Transverse colon (tissue), 4 donors: ENCODE results near the gene ME1.

ENCODE experiments used
- CTCF ChIP-seq, 5 experiments: fragments of 200-600 bp in 3 of 5; fragments of 450-650 bp in 2 of 5; sonication (generic) in 3 of 5; IDR thresholded peaks; 1 replicate in 2 of 5; 2 replicates in 3 of 5; pipeline ENCODE4 v1.5.1; 2016 to 2017; ENCODE audit warnings: antibody characterized with exemption in 5 of 5, inconsistent platforms in 3 of 5, mild to moderate bottlenecking in 2 of 5, moderate library complexity in 1 of 5
- EP300 ChIP-seq: sonication (generic); formaldehyde crosslinking; IDR thresholded peaks from one replicate; pipeline ENCODE4 v1.6.1; 2017; ENCODE audit warnings: antibody characterized with exemption, low read depth
- POLR2A ChIP-seq: fragments of 450-650 bp; IDR thresholded peaks from one replicate; pipeline ENCODE4 v1.6.1; 2016; ENCODE audit warnings: antibody characterized with exemption, mild to moderate bottlenecking, moderate library complexity
- POLR2AphosphoS5 ChIP-seq, 3 donors: sonication (generic); formaldehyde crosslinking; IDR thresholded peaks; one replicate each; pipeline ENCODE4 v1.6.1; 2016; ENCODE audit warnings: antibody characterized with exemption in 3 of 3

DNA sequence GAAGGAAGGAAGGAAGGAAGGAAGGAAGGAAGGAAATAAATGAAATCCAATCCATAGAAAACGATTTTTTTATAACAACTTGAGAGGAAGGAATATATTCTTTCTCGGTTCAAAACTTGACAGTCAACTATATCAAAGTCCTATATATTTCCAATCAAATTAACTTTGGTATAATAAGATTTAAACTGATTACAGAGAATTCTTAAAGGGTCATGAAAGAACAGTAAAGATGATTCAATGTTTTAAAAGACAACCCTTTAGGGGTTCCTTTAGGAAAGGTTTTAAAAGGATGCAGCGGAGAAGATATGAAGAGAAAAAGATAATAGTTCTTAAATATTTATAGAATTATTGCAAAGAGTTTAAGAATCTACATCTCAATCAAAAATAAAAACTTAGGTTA lies 61.2 kb downstream of the ME1 start:
- TF ChIP-seq CTCF (IDR thresholded peaks at IDR 0.05) (no peak), POLR2AphosphoS5 (IDR thresholded peaks at IDR 0.05) (no peak), POLR2A (no peak), EP300 (no peak)
